H1 (cell line): ENCODE results near the gene DEGS2. TPM values are rescaled to one million over a fixed set of nuclear protein-coding genes. Genes with fewer than 3 reads are reported as not detected.

Source experiments
- CTCF ChIA-PET: fragments of 300-600 bp; sonication (Branson Sonifier 250); formaldehyde crosslinking; loops from one replicate; lab custom pipeline; 2021; ENCODE audit not compliant: partially characterized antibody; lab: Charles Lee
- POLR2A ChIA-PET: fragments of 300-600 bp; sonication (Branson Sonifier 250); formaldehyde crosslinking; loops from one replicate; lab custom pipeline; 2021; ENCODE audit warnings: inconsistent platforms; ENCODE audit not compliant: partially characterized antibody; lab: Charles Lee
- DNase-seq, 2 experiments: peaks; one replicate each; pipeline versions ENCODE4 v3.0.0 to v3.0.0-alpha.2; 2010 to 2022; ENCODE audit warnings: low spot score in 2 of 2, low read depth in 1 of 2, mixed read lengths in 1 of 2
- FAIRE-seq: peaks from 2 replicates; lab custom pipeline; 2011; peaks lifted over from hg19 to GRCh38; lab: Jason Lieb, UNC
- H2AFZ ChIP-seq: 2 replicates; pipeline ENCODE4 v1.8.1; 2012; ENCODE audit warnings: low read length, inconsistent platforms
- H2AK5ac ChIP-seq: 2 replicates; pipeline ENCODE4 v1.6.1; 2013; ENCODE audit warnings: low read depth, low read length
- H2BK120ac ChIP-seq: replicated peaks from 2 replicates; pipeline ENCODE3; 2013; ENCODE audit warnings: low read depth, low read length, inconsistent platforms
- H2BK12ac ChIP-seq: 2 replicates; pipeline ENCODE4 v1.6.1; 2013; ENCODE audit warnings: low read depth, low read length
- H2BK15ac ChIP-seq: 2 replicates; pipeline ENCODE4 v1.6.1; 2013; ENCODE audit warnings: low read length
- H2BK20ac ChIP-seq: 2 replicates; pipeline ENCODE4 v1.6.1; 2013; ENCODE audit warnings: low read length
- H2BK5ac ChIP-seq: 2 replicates; pipeline ENCODE4 v1.6.1; 2013; ENCODE audit warnings: low read depth, low read length
- H3K14ac ChIP-seq: 2 replicates; pipeline ENCODE4 v1.6.1; 2013; ENCODE audit warnings: inconsistent platforms; ENCODE audit not compliant: insufficient read length
- H3K18ac ChIP-seq: 2 replicates; pipeline ENCODE4 v1.6.1; 2013; ENCODE audit warnings: low read length; ENCODE audit errors: extremely low read depth
- H3K23ac ChIP-seq: 2 replicates; pipeline ENCODE4 v1.6.1; 2013; ENCODE audit warnings: inconsistent platforms; ENCODE audit not compliant: insufficient read length
- H3K23me2 ChIP-seq: 2 replicates; pipeline ENCODE4 v1.6.1; 2013; ENCODE audit warnings: low read depth, low read length
- H3K27ac ChIP-seq: 2 replicates; pipeline ENCODE4 v1.6.1; 2011; ENCODE audit warnings: low read depth, low read length, inconsistent platforms
- H3K27me3 ChIP-seq, 4 experiments: replicated peaks in 1 of 4; 1 replicate in 1 of 4; 2 replicates in 3 of 4; pipeline versions ENCODE4 v1.6.1 to v1.8.1; 2011 to 2013; ENCODE audit warnings: low read length in 3 of 4, mild to moderate bottlenecking in 3 of 4, inconsistent platforms in 2 of 4, mixed read lengths in 2 of 4, moderate library complexity in 1 of 4; ENCODE audit not compliant: control insufficient read depth in 3 of 4, insufficient read depth in 3 of 4; ENCODE audit errors: extremely low read depth in 1 of 4
- H3K36me3 ChIP-seq, 4 experiments: 2 replicates each; pipeline versions ENCODE4 v1.6.1 to v1.8.1; 2011 to 2013; ENCODE audit warnings: mild to moderate bottlenecking in 4 of 4, low read length in 3 of 4, moderate library complexity in 2 of 4, control low read depth in 1 of 4, inconsistent platforms in 1 of 4; ENCODE audit not compliant: insufficient read depth in 4 of 4, control insufficient read depth in 2 of 4
- H3K4ac ChIP-seq: replicated peaks from 2 replicates; pipeline ENCODE3; 2013; ENCODE audit warnings: low read length, low read depth, mixed read lengths, inconsistent platforms; ENCODE audit not compliant: insufficient read length
- H3K4me1 ChIP-seq, 4 experiments: replicated peaks in 1 of 4; 1 replicate in 1 of 4; 2 replicates in 3 of 4; pipeline versions ENCODE4 v1.6.1 to v1.8.1; 2011 to 2013; ENCODE audit warnings: low read length in 3 of 4, inconsistent platforms in 2 of 4, mixed read lengths in 1 of 4; ENCODE audit not compliant: insufficient read depth in 4 of 4, control insufficient read depth in 3 of 4
- H3K4me2 ChIP-seq, 2 experiments: 2 replicates each; pipeline versions ENCODE4 v1.6.1 to v1.8.1; 2011 to 2013; ENCODE audit warnings: low read depth in 2 of 2, low read length in 2 of 2, control low read depth in 1 of 2, inconsistent platforms in 1 of 2, mild to moderate bottlenecking in 1 of 2; ENCODE audit not compliant: insufficient read depth in 1 of 2
- H3K4me3 ChIP-seq, 4 experiments: fragments of 200-600, 300-600 bp in 1 of 4; sonication (generic), shearing (Covaris generic), sonication (Bioruptor Twin) in 1 of 4; 2 replicates each; pipeline versions ENCODE4 v1.5.1 to v1.8.1; 2011 to 2016; ENCODE audit warnings: low read length in 4 of 4, low read depth in 3 of 4, control low read depth in 2 of 4, inconsistent platforms in 2 of 4, mild to moderate bottlenecking in 2 of 4, mixed read lengths in 1 of 4, moderate library complexity in 1 of 4; ENCODE audit not compliant: insufficient read depth in 2 of 4; ENCODE audit errors: extremely low read depth in 1 of 4
- H3K56ac ChIP-seq: replicated peaks from 2 replicates; pipeline ENCODE3; 2013; ENCODE audit warnings: low read depth, mild to moderate bottlenecking, mixed read lengths, low read length, inconsistent platforms; ENCODE audit not compliant: insufficient read length
- H3K79me1 ChIP-seq: 2 replicates; pipeline ENCODE4 v1.6.1; 2013; ENCODE audit warnings: low read depth, low read length, control low read depth
- H3K79me2 ChIP-seq, 2 experiments: 2 replicates each; pipeline versions ENCODE4 v1.6.1 to v1.8.1; 2012 to 2013; ENCODE audit warnings: low read length in 2 of 2, mild to moderate bottlenecking in 2 of 2, inconsistent platforms in 1 of 2; ENCODE audit not compliant: insufficient read depth in 2 of 2, control insufficient read depth in 1 of 2
- H3K9ac ChIP-seq, 4 experiments: replicated peaks in 1 of 4; 1 replicate in 1 of 4; 2 replicates in 3 of 4; pipeline versions ENCODE4 v1.6.1 to v1.8.1; 2011 to 2013; ENCODE audit warnings: low read depth in 3 of 4, low read length in 3 of 4, control low read depth in 2 of 4, mild to moderate bottlenecking in 2 of 4, moderate library complexity in 2 of 4, inconsistent platforms in 1 of 4; ENCODE audit errors: extremely low read depth in 1 of 4
- H3K9me3 ChIP-seq, 2 experiments: 2 replicates each; pipeline versions ENCODE4 v1.6.1 to v1.8.1; 2012 to 2013; ENCODE audit warnings: mild to moderate bottlenecking in 2 of 2, moderate library complexity in 2 of 2, control low read depth in 1 of 2, inconsistent platforms in 1 of 2, low read depth in 1 of 2, low read length in 1 of 2, mixed read lengths in 1 of 2; ENCODE audit not compliant: insufficient read depth in 2 of 2
- H4K20me1 ChIP-seq, 2 experiments: replicated peaks in 1 of 2; 2 replicates each; pipeline versions ENCODE3 to v1.8.1; 2011 to 2013; ENCODE audit warnings: inconsistent platforms in 2 of 2, low read length in 2 of 2, mild to moderate bottlenecking in 1 of 2; ENCODE audit not compliant: insufficient read depth in 2 of 2, control insufficient read depth in 1 of 2
- H4K5ac ChIP-seq: 2 replicates; pipeline ENCODE4 v1.6.1; 2013; ENCODE audit warnings: low read length, low read depth, mixed read lengths, inconsistent platforms; ENCODE audit not compliant: insufficient read length
- H4K8ac ChIP-seq: 2 replicates; pipeline ENCODE4 v1.8.0; 2013; ENCODE audit warnings: mild to moderate bottlenecking, moderate library complexity, low read length, inconsistent platforms; ENCODE audit not compliant: insufficient read depth; ENCODE audit errors: extremely low read depth
- H4K91ac ChIP-seq: replicated peaks from 2 replicates; pipeline ENCODE3; 2013; ENCODE audit warnings: low read length, mixed read lengths, inconsistent platforms; ENCODE audit not compliant: insufficient read length
- CBX5 ChIP-seq: fragments of 300-800, 300-1000 bp; sonication (generic); IDR thresholded peaks from 2 replicates; pipeline ENCODE4 v1.7.1; 2016; ENCODE audit warnings: antibody characterized with exemption, low read length, low read depth
- CREB1 ChIP-seq: IDR thresholded peaks from 2 replicates; pipeline ENCODE4 v1.6.1; 2012; ENCODE audit warnings: inconsistent platforms
- EZH2 ChIP-seq: fragments of 200-600 bp; sonication (generic); IDR thresholded peaks from 2 replicates; pipeline ENCODE4 v1.7.1; 2012; ENCODE audit warnings: low read depth, mild to moderate bottlenecking, moderate library complexity, low read length, inconsistent platforms; ENCODE audit not compliant: severe bottlenecking
- GTF2F1 ChIP-seq: IDR thresholded peaks from 2 replicates; pipeline ENCODE4 v1.6.1; 2012; ENCODE audit warnings: low read depth, low read length, improper control_type of control experiment, borderline replicate concordance
- JUND ChIP-seq: IDR thresholded peaks from 2 replicates; pipeline ENCODE4 v1.6.1; 2011; ENCODE audit warnings: mild to moderate bottlenecking, improper control_type of control experiment, low read length
- MAFK ChIP-seq: IDR thresholded peaks from 2 replicates; pipeline ENCODE4 v1.6.1; 2012; ENCODE audit warnings: low read depth, mild to moderate bottlenecking, improper control_type of control experiment, low read length
- NRF1 ChIP-seq: IDR thresholded peaks from 2 replicates; pipeline ENCODE4 v1.6.1; 2011; ENCODE audit warnings: mild to moderate bottlenecking, low read depth, low read length, improper control_type of control experiment
- PHF8 ChIP-seq: fragments of 200-600 bp; sonication (generic); conservative IDR thresholded peaks from 2 replicates; pipeline ENCODE4 v1.7.1; 2012; ENCODE audit warnings: low read depth, mild to moderate bottlenecking, inconsistent platforms, low read length, moderate library complexity
- RXRA ChIP-seq: IDR thresholded peaks from 2 replicates; pipeline ENCODE4 v1.6.1; 2011; ENCODE audit warnings: low read depth, mild to moderate bottlenecking, low read length, moderate library complexity; ENCODE audit not compliant: insufficient read depth
- SAP30 ChIP-seq: fragments of 300-600 bp; sonication (generic); IDR thresholded peaks from 2 replicates; pipeline ENCODE4 v1.7.1; 2012; ENCODE audit warnings: low read length, moderate library complexity, mild to moderate bottlenecking, inconsistent platforms; ENCODE audit not compliant: insufficient read depth, insufficient replicate concordance
- SIX5 ChIP-seq: IDR thresholded peaks from 2 replicates; pipeline ENCODE4 v1.6.1; 2011; ENCODE audit warnings: mild to moderate bottlenecking, low read depth, low read length
- SP4 ChIP-seq: IDR thresholded peaks from 2 replicates; pipeline ENCODE4 v1.6.1; 2012; ENCODE audit warnings: low read length, inconsistent platforms
- TEAD4 ChIP-seq: IDR thresholded peaks from 2 replicates; pipeline ENCODE4 v1.6.1; 2012; ENCODE audit warnings: low read depth, low read length, inconsistent platforms, mixed read lengths
- YY1 ChIP-seq: IDR thresholded peaks from 2 replicates; pipeline ENCODE4 v1.6.1; 2011; ENCODE audit warnings: low read depth, mild to moderate bottlenecking, low read length
- WGBS, 2 experiments: shearing (Covaris generic) in 1 of 2; methylation state at CpG; one replicate each; pipeline versions ENCODE4 v1.1.6 to v1.1.7; 2013 to 2015; ENCODE audit warnings: low lambda C conversion rate in 2 of 2, mixed read lengths in 2 of 2, inconsistent platforms in 1 of 2, low coverage in 1 of 2, missing lambda C conversion rate in 1 of 2; ENCODE audit not compliant: insufficient replicate concordance in 2 of 2, insufficient coverage in 1 of 2, insufficient read length in 1 of 2; ENCODE audit errors: extremely low coverage in 1 of 2, missing lambda C conversion rate in 1 of 2; 5-methylcytosine and 5-hydroxymethylcytosine counted together
- polyA plus RNA-seq, 7 experiments: library from polyadenylated mRNA; depleted of rRNA in 3 of 7; stranded (reverse) in 5 of 7; unstranded in 2 of 7; fragments of >200 nt in 5 of 7; fragments of 200-250 nt in 2 of 7; gene quantifications; 1 replicate in 5 of 7; 2 replicates in 1 of 7; 4 replicates in 1 of 7; pipeline versions ENCODE4 v1.2.1 to v1.2.3, GENCODE V29; 2011 to 2013; ENCODE audit warnings: missing spikeins in 2 of 7, mixed read lengths in 2 of 7
- total RNA-seq: library from RNA; stranded (reverse); fragmentation: NEBNext Ultra II Directional; extraction: Animal tissue kit (Norgen Biotek cat#: 25700); gene quantifications from 2 replicates; pipeline ENCODE4 v1.2.1, GENCODE V29; 2021

DEGS2 gene
- total and polyA plus RNA-seq, 2 of the 8 experiments (the other 6 are each of a cell fraction or from before 2014, with no cell fraction given), result 0.61 to 0.82 TPM

DNA sequence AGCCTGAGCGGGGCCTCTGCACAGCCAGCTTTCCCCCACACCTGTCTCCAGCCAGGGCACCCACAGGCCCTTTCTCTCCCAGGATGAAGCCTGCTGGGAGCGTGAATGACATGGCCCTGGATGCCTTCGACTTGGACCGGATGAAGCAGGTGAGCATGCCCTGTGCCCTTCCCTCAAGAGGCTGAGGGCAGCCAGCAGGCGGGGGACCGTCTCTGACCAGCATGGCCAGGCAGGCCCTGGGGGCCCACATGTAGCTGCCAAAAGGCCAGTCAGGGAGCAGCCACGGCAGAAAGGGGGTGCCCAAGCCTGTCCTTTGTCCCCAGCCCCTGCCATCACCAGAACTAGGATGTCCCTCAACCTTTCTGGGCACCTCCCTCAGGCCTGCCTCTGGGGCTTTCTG lies 18.3 kb downstream of the DEGS2 start:
- POLR2A ChIA-PET, result no interaction called here
- DNase-seq, result no peak

More for the DNA sequence above, 18.3 kb downstream of the DEGS2 start:
- FAIRE-seq, result no peak
- H4K5ac ChIP-seq, result no peak overlapping the region
- H3K9ac ChIP-seq, result no peak overlapping the region; a peak in 1 of 7 replicates
- CTCF ChIA-PET, result interaction anchor here (0.5 to 22.9 kb wide), 16 partner anchors 10 to 234 kb away, joined by 3 to 307 read pairs (median 6); partner anchors contain the start of gene DEGS2
- no peak overlapping the region for H2AFZ ChIP-seq
- no peak overlapping the region for H2AK5ac ChIP-seq
- H3K18ac ChIP-seq, result no peak overlapping the region; the same call in 1 of the 2 replicates
- H4K20me1 ChIP-seq, result peaks cover 0 to 10% of the 10 kb centered on the region in 2 experiments
- no peaks in the 10 kb centered on the region; a peak in 1 of 7 replicates for H3K27me3 ChIP-seq
- no peak overlapping the region for H3K4me3 ChIP-seq
- no peak overlapping the region for H3K14ac ChIP-seq
- TF ChIP-seq PHF8, result no peak
- no peak for TF ChIP-seq GTF2F1
- no peak for TF ChIP-seq NRF1
- TF ChIP-seq CREB1, result no peak
- TF ChIP-seq YY1, result no peak
- TF ChIP-seq JUND, result no peak
- no peak for TF ChIP-seq SP4
- TF ChIP-seq SAP30, result no peak
- no peak for TF ChIP-seq TEAD4
- TF ChIP-seq RXRA, result no peak
- no peak for TF ChIP-seq SIX5
- no peak for TF ChIP-seq CBX5
- no peak for TF ChIP-seq MAFK
- no peak for TF ChIP-seq EZH2
- no peak overlapping the region for H3K4ac ChIP-seq
- no peaks in the 10 kb centered on the region for H3K9me3 ChIP-seq
- H4K91ac ChIP-seq, result peak overlapping the region; percentile 60
- H3K23me2 ChIP-seq, result no peaks in the 10 kb centered on the region
- 94% methylated on average over 7 of the region's 7 CpGs; no CpG with 5 or more reads in 1 of the 2 experiments for WGBS, 2 experiments
- no peak overlapping the region for H2BK20ac ChIP-seq
- H3K36me3 ChIP-seq, result 0 out of 8 replicates have a peak, but pooled peaks cover 0 to 3% (median 0%) of the 10 kb centered on the region in 4 experiments
- H3K23ac ChIP-seq, result no peak overlapping the region
- 0 out of 2 replicates have a peak overlapping the region, but pooled peaks have one; percentile 2 for H2BK5ac ChIP-seq
- H3K79me1 ChIP-seq, result peaks cover 3% of the 10 kb centered on the region; the same call in 1 of the 2 replicates
- peak overlapping the region; percentile 9 to 23; a peak in 1 of 4 replicates for H3K4me2 ChIP-seq
- H2BK12ac ChIP-seq, result 0 out of 2 replicates have a peak overlapping the region, but pooled peaks have one; percentile 7
- no peak overlapping the region for H2BK15ac ChIP-seq
- H4K8ac ChIP-seq, result no peak overlapping the region
- no peak overlapping the region for H2BK120ac ChIP-seq
- no peaks in the 10 kb centered on the region for H3K79me2 ChIP-seq
- H3K4me1 ChIP-seq, result peaks cover 0 to 6% (median 5%) of the 10 kb centered on the region in 4 experiments; a peak in 5 of 7 replicates
- no peak overlapping the region; the same call in 1 of the 2 replicates for H3K27ac ChIP-seq
- no peak overlapping the region for H3K56ac ChIP-seq
